Loucy (cell line): ENCODE measurements around the gene MEF2C.

Experiments used
- H2AFZ ChIP-seq: fragments of 200-600 bp; sonication (generic); 2 replicates; pipeline ENCODE4 v1.6.0; 2016; ENCODE audit warnings: antibody characterized with exemption, mild to moderate bottlenecking, low read length, moderate library complexity
- H3F3A ChIP-seq: fragments of 200-600 bp; 2 replicates; pipeline ENCODE4 v1.6.0; 2016; ENCODE audit warnings: antibody characterized with exemption, low read depth, mild to moderate bottlenecking
- H3K27me3 ChIP-seq: fragments of 200-600 bp; sonication (generic); 2 replicates; pipeline ENCODE4 v1.6.1; 2014; ENCODE audit warnings: low read length, mild to moderate bottlenecking; ENCODE audit not compliant: insufficient read depth, poor library complexity, severe bottlenecking
- H3K36me3 ChIP-seq: fragments of 200-600 bp; sonication (generic); 2 replicates; pipeline ENCODE4 v1.6.1; 2016; ENCODE audit warnings: low read length; ENCODE audit not compliant: insufficient read depth
- H3K4me1 ChIP-seq: fragments of 200-600 bp; sonication (generic); 2 replicates; pipeline ENCODE4 v1.5.1; 2014; ENCODE audit warnings: low read length, mild to moderate bottlenecking; ENCODE audit not compliant: insufficient read depth, poor library complexity, severe bottlenecking
- H3K4me2 ChIP-seq: fragments of 200-600 bp; sonication (generic); 2 replicates; pipeline ENCODE4 v1.6.0; 2014; ENCODE audit warnings: antibody characterized with exemption, low read length, low read depth, mild to moderate bottlenecking; ENCODE audit not compliant: poor library complexity, severe bottlenecking
- H3K4me3 ChIP-seq: fragments of 200-600 bp; sonication (generic); 2 replicates; pipeline ENCODE4 v1.5.1; 2014; ENCODE audit warnings: low read length, mild to moderate bottlenecking, mixed read lengths; ENCODE audit not compliant: poor library complexity, severe bottlenecking
- H3K79me2 ChIP-seq: fragments of 200-600 bp; sonication (generic); 2 replicates; pipeline ENCODE4 v1.6.1; 2014; ENCODE audit warnings: low read length; ENCODE audit not compliant: insufficient read depth
- H3K9ac ChIP-seq: fragments of 200-600 bp; sonication (generic); 2 replicates; pipeline ENCODE4 v1.6.0; 2014; ENCODE audit warnings: mild to moderate bottlenecking, low read depth, low read length, moderate library complexity; ENCODE audit not compliant: poor library complexity, severe bottlenecking
- H3K9me2 ChIP-seq: fragments of 200-600 bp; sonication (generic); replicated peaks from 2 replicates; pipeline ENCODE4 v1.6.1; 2016; ENCODE audit warnings: low read depth, low read length, mixed read lengths
- H3K9me3 ChIP-seq: fragments of 200-600 bp; sonication (generic); 2 replicates; pipeline ENCODE4 v1.6.1; 2014; ENCODE audit warnings: mild to moderate bottlenecking, antibody characterized with exemption, low read length, low read depth; ENCODE audit not compliant: insufficient read depth
- H4K20me1 ChIP-seq: fragments of 200-600 bp; sonication (generic); 2 replicates; pipeline ENCODE4 v1.6.0; 2014; ENCODE audit warnings: antibody characterized with exemption, low read length, mild to moderate bottlenecking; ENCODE audit not compliant: insufficient read depth, poor library complexity, severe bottlenecking
- EZH2phosphoT487 ChIP-seq: fragments of 200-600 bp; IDR thresholded peaks from 2 replicates; pipeline ENCODE4 v1.6.1; 2018; ENCODE audit warnings: antibody characterized with exemption, mild to moderate bottlenecking, moderate library complexity, borderline replicate concordance
- TF ChIP-seq, protein P1 (sequence below): fragments of 200-600 bp; sonication (generic); conservative IDR thresholded peaks from 2 replicates; pipeline ENCODE4 v1.5.1; 2014; ENCODE audit warnings: mild to moderate bottlenecking, antibody characterized with exemption, low read length

Gene MEF2C

DNA sequence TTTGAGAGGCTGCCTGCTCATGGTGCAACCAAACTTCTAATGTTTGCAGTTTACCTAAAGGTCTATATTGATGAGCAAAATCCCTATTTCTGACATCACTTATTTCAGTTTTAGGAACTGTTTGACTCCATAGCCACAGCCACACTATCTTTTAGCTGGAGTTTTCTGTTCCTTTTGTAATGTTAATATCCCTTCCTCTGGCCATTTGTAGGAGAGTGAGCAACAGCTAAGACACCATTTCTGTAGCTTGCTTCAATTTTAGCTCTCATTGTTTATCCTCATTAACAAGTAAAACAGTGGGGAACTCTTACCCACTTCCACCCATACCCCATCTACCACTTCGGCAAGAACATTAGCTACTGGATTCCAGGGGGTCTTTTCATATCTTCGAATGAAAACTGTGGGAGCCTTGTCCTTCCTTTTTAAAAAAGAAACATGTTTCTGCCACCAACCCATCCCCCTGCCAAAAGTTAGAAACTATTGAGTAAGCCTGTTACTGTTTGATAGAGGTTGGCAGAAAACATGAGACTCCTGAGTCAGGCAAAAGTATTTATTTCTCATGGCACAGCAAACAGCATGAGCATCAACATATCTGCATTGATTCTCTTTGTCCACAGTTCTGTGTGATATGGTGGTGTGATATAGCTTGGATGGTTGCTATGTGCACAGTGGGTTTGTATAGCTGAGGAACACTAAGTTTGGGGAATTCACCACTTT, 174.1 kb downstream of the MEF2C start:
- H3F3A ChIP-seq = no peaks in the 10 kb centered on the region
- no peak overlapping the region for H3K4me3 ChIP-seq
- no peaks in the 10 kb centered on the region for H3K9me3 ChIP-seq
- H3K4me2 ChIP-seq = no peak overlapping the region
- no peak overlapping the region for H3K9ac ChIP-seq
- no peaks in the 10 kb centered on the region for H3K4me1 ChIP-seq
- H2AFZ ChIP-seq = no peak overlapping the region
- H4K20me1 ChIP-seq = no peaks in the 10 kb centered on the region
- no peaks in the 10 kb centered on the region for H3K27me3 ChIP-seq
- no peaks in the 10 kb centered on the region for H3K36me3 ChIP-seq
- no peaks in the 10 kb centered on the region for H3K9me2 ChIP-seq
- TF ChIP-seq, protein P1, sequence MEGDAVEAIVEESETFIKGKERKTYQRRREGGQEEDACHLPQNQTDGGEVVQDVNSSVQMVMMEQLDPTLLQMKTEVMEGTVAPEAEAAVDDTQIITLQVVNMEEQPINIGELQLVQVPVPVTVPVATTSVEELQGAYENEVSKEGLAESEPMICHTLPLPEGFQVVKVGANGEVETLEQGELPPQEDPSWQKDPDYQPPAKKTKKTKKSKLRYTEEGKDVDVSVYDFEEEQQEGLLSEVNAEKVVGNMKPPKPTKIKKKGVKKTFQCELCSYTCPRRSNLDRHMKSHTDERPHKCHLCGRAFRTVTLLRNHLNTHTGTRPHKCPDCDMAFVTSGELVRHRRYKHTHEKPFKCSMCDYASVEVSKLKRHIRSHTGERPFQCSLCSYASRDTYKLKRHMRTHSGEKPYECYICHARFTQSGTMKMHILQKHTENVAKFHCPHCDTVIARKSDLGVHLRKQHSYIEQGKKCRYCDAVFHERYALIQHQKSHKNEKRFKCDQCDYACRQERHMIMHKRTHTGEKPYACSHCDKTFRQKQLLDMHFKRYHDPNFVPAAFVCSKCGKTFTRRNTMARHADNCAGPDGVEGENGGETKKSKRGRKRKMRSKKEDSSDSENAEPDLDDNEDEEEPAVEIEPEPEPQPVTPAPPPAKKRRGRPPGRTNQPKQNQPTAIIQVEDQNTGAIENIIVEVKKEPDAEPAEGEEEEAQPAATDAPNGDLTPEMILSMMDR = no peak
- TF ChIP-seq EZH2phosphoT487 = no peak
- no peaks in the 10 kb centered on the region for H3K79me2 ChIP-seq

DNA sequence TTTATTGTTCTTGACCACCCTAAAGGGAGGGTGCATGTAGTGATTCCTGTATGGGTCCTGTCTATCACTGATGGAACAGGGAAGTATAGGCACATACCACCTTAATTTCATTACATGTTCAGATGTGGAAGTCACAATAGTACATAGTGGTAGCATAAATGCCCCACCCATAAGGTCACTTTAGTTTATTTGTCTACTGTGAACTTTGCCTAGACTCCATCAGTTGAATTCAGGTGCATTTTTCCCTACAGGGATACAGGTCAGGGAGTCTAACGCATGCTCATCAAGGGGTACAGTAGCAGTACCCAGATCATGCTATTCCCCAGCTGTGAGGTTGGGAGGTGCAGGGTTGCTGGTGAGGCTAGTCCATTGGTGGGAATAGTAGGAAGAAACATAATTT, 175.0 kb downstream of the MEF2C start:
- no peaks in the 10 kb centered on the region for H3F3A ChIP-seq
- no peak overlapping the region for H3K9ac ChIP-seq
- H3K36me3 ChIP-seq = no peaks in the 10 kb centered on the region
- H3K9me3 ChIP-seq = no peaks in the 10 kb centered on the region
- H3K4me1 ChIP-seq = no peaks in the 10 kb centered on the region
- H4K20me1 ChIP-seq = no peaks in the 10 kb centered on the region
- no peak overlapping the region for H3K4me3 ChIP-seq
- H3K79me2 ChIP-seq = no peaks in the 10 kb centered on the region
- H3K27me3 ChIP-seq = no peaks in the 10 kb centered on the region
- no peak for TF ChIP-seq EZH2phosphoT487
- H3K4me2 ChIP-seq = no peak overlapping the region
- no peak overlapping the region for H2AFZ ChIP-seq
- H3K9me2 ChIP-seq = no peaks in the 10 kb centered on the region

DNA sequence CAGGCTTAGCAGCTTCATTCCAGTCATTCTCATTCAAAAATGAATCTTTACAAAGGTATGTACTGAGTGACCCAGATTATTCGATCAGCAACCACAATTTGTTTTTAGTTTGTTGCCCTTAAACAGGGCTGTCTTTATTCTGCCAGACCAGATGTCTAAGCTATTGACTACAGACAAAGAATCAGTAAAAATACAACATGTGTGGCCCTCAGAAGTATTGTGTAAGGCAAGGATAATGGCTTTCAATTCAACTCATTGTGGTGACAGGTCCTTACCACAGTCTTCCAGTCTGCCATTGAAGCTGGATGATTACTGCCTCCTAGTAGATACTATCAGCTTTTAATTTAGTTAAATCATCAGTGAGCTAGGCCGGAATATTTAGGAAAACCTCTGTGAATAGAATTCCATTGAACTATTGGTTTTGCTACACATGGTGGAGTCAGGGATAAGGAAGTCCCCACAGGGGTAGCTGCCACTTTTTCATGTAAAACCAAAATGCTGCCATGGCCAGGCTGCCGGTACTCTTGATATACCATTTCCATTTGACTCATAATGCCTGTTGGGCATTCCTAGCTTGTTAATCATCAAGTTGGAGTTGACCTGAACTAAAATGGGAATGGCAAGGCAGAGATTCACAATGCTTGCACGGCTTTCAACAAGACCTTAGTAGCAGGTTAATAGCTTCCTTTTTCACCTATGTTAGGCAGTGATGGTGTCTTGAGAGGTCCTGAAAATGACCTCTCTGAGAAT, 175.6 kb downstream of the MEF2C start:
- Histone ChIP-seq H3F3A (no peaks in the 10 kb centered on the region), H3K4me2 (no peak overlapping the region), H3K9me3 (no peaks in the 10 kb centered on the region), H3K36me3 (no peaks in the 10 kb centered on the region), H3K9ac (no peak overlapping the region), H2AFZ (no peak overlapping the region), H3K4me1 (no peaks in the 10 kb centered on the region), H3K79me2 (no peaks in the 10 kb centered on the region), H4K20me1 (no peaks in the 10 kb centered on the region), H3K4me3 (no peak overlapping the region), H3K27me3 (no peaks in the 10 kb centered on the region), H3K9me2 (no peaks in the 10 kb centered on the region)
- TF ChIP-seq EZH2phosphoT487 = no peak
- TF ChIP-seq, protein P1 = no peak
